Left lung (tissue), 14 donors: Measurements from ENCODE around the gene KRTAP5-3. TPM values are rescaled to one million over a fixed set of nuclear protein-coding genes. Genes with fewer than 3 reads are reported as not detected.
A peak's percentile ranks its signal among the peaks of the same experiment; 100 is the strongest.

Source experiments
- ATAC-seq: fragments of 200-7000 bp; cut with Tn5 transposase; one replicate; pipeline ENCODE4 v1.9.1; 2020; ENCODE audit warnings: moderate library complexity
- DNase-seq, 4 donors: peaks; one replicate each; pipeline ENCODE4 v3.0.0-alpha.2; 2013 to 2020
- H3K27ac ChIP-seq, 2 donors: fragments of 200-600 bp; sonication (generic) in 1 of 2; one replicate each; pipeline versions ENCODE4 v1.5.0 to v1.8.0; 2020 to 2021
- H3K27me3 ChIP-seq, 2 donors: fragments of 200-600 bp; sonication (generic) in 1 of 2; one replicate each; pipeline versions ENCODE4 v1.5.0 to v1.8.0; 2020 to 2021
- H3K36me3 ChIP-seq, 2 donors: fragments of 200-600 bp; sonication (generic) in 1 of 2; one replicate each; pipeline versions ENCODE4 v1.5.0 to v1.8.0; 2020 to 2021
- H3K4me1 ChIP-seq, 2 donors: fragments of 200-600 bp; one replicate each; pipeline ENCODE4 v1.8.0; 2021
- H3K4me3 ChIP-seq, 2 donors: fragments of 200-600 bp; sonication (generic) in 1 of 2; one replicate each; pipeline versions ENCODE4 v1.5.0 to v1.8.0; 2020 to 2021; ENCODE audit warnings: mild to moderate bottlenecking in 1 of 2
- H3K9me3 ChIP-seq, 2 donors: fragments of 200-600 bp; sonication (generic) in 1 of 2; one replicate each; pipeline versions ENCODE4 v1.5.0 to v1.8.0; 2020 to 2021
- intact Hi-C, 2 donors: fragments of 100-400 bp; cut with DNase I; formaldehyde crosslinking; loops; one replicate each; pipeline versions ENCODE4 v1.11.2 to v1.14.2; 2022
- long read RNA-seq, 12 donors: library from polyadenylated mRNA in 2 of 12; unstranded in 2 of 12; transcript quantifications; one replicate each; pipeline ENCODE4 v2.0.0 and lab custom pipeline, GENCODE V29; 2019 to 2026
- polyA plus RNA-seq, 6 donors: library from polyadenylated mRNA; unstranded; fragments of 120-200 nt; gene quantifications; one replicate each; pipeline ENCODE4 v1.2.1, GENCODE V29; 2013; ENCODE audit not compliant: insufficient read length in 6 of 6
- total RNA-seq, 2 donors: library from RNA; stranded (reverse); fragmentation: NEBNext Ultra II Directional; extraction: Animal tissue kit (Norgen Biotek cat#: 25700); gene quantifications; one replicate each; pipeline ENCODE4 v1.2.1, GENCODE V29; 2021
- TF ChIP-seq, protein P1 (sequence below), 2 donors: fragments of 200-600 bp; sonication (generic) in 1 of 2; IDR thresholded peaks; one replicate each; pipeline versions ENCODE4 v1.5.0 to v1.8.0; 2021; ENCODE audit warnings: antibody characterized with exemption in 2 of 2
- donor health status: DM: no; HTN: yes; CAD: no.
- donor health status: DM: no; HTN: no; CAD: no.

The KRTAP5-3 gene
- total RNA-seq: not detected
- not detected for polyA plus RNA-seq
- long read RNA-seq, donor 1: 0 reads
- long read RNA-seq, donor 2: 0 reads
- long read RNA-seq, donor 3: 0 reads
- long read RNA-seq, donor 4: 0 reads
- long read RNA-seq, donor 5: 0 reads
- long read RNA-seq, donor 6: 0 reads
- long read RNA-seq, donor 7: 0 reads
- long read RNA-seq, donor 8: 0 reads
- long read RNA-seq, donor 9: 0 reads
- long read RNA-seq, donor 10: 0 reads
- long read RNA-seq, donor 11: 0 reads
- long read RNA-seq, donor 12: 0 reads

DNA sequence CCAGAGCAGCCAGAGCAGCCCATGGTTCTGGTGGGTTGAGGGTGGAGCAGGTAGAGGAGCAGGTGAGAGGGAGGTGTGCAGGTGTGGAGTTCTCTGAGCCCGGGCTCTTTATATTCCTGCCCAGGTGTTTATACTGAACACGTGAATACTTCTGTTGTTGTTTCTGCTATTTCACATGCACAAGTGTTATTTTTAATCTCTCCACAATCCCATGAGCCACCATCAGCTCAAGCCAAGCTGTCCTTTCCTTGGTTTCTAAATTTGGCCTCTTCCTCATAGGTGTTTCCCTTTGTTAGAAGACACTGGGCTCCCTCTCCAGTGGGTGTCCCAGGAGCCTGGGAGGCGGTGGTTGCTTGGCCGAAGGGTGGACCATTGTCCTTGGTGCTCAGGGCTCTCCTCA, at the start of gene KRTAP5-3:
Gene KRTAP5-3 (minus strand): TSS at position 101 of the 400 bp plus-strand sequence. CDS start 78 bp downstream, at position 23.
- no peak for ATAC-seq
- Histone ChIP-seq H3K36me3 (no peaks in the 10 kb centered on the region), H3K4me3 (no peak within 1 kb of the TSS), H3K4me1 (no peaks in the 10 kb centered on the region), H3K27me3 (peaks cover 0 to 52% of the 10 kb centered on the region in 2 donors), H3K27ac (no peak within 1 kb of the TSS), H3K9me3 (no peaks in the 10 kb centered on the region)
- no peak for DNase-seq
- TF ChIP-seq, protein P1, sequence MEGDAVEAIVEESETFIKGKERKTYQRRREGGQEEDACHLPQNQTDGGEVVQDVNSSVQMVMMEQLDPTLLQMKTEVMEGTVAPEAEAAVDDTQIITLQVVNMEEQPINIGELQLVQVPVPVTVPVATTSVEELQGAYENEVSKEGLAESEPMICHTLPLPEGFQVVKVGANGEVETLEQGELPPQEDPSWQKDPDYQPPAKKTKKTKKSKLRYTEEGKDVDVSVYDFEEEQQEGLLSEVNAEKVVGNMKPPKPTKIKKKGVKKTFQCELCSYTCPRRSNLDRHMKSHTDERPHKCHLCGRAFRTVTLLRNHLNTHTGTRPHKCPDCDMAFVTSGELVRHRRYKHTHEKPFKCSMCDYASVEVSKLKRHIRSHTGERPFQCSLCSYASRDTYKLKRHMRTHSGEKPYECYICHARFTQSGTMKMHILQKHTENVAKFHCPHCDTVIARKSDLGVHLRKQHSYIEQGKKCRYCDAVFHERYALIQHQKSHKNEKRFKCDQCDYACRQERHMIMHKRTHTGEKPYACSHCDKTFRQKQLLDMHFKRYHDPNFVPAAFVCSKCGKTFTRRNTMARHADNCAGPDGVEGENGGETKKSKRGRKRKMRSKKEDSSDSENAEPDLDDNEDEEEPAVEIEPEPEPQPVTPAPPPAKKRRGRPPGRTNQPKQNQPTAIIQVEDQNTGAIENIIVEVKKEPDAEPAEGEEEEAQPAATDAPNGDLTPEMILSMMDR (IDR thresholded peaks at IDR 0.05): no peak
- intact Hi-C loops: no loop called here

- TF ChIP-seq, protein P1 (IDR thresholded peaks at IDR 0.05): no peak
- Histone ChIP-seq H3K27ac (no peak overlapping the region), H3K4me1 (peaks cover 0 to 5% of the 10 kb centered on the region in 2 donors), H3K9me3 (no peaks in the 10 kb centered on the region), H3K36me3 (no peaks in the 10 kb centered on the region), H3K27me3 (peaks cover 0 to 57% of the 10 kb centered on the region in 2 donors), H3K4me3 (no peak overlapping the region)
- DNase-seq (peak in 2 of 4 donors; percentile 5 to 16), ATAC-seq (no peak)
- intact Hi-C loops: loop anchor here in 1 of 2 donors (10.0 kb wide), 1 partner anchor 178 kb away; the partner anchor contains the start of genes SYT8 and TNNI2
Observed at GRCh38 chr11:1656670-1657069, 48.4 kb upstream of the KRTAP5-3 start.

DNA sequence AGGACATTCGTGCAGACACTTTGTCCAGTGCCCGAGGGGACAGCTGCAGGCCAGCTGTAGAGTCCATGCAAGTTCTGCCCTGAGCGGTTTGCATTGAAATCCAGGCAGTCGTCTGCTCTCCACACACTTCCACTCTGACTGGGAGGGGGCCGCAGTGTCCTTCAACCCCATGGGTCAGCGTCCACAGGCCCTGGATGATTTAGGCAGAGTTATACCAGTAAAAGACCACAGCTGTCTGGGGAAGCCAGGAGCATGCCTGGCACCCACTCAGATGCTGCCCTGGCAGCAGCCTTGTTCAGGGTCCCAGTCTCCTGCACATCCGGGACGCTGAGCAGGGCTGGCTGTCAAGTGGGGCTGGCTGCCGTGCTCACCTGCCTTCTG, 47.8 kb upstream of the KRTAP5-3 start:
- ATAC-seq: no peak
- Histone ChIP-seq H3K9me3 (no peaks in the 10 kb centered on the region), H3K4me3 (no peak overlapping the region), H3K36me3 (no peaks in the 10 kb centered on the region), H3K27ac (no peak overlapping the region), H3K27me3 (peaks cover 0 to 57% of the 10 kb centered on the region in 2 donors), H3K4me1 (peaks cover 0 to 5% of the 10 kb centered on the region in 2 donors)
- peak in 1 of 4 donors; percentile 14 for DNase-seq
- TF ChIP-seq, protein P1 (IDR thresholded peaks at IDR 0.05): no peak
- intact Hi-C loops: loop anchor here in 1 of 2 donors (10.0 kb wide), 1 partner anchor 179 kb away; the partner anchor contains the start of genes SYT8 and TNNI2

- intact Hi-C loops: loop anchor here in 1 of 2 donors (10.0 kb wide), 1 partner anchor 179 kb away; the partner anchor contains the start of genes SYT8 and TNNI2
- no peak overlapping the region for H3K27ac ChIP-seq
- ATAC-seq (no peak), DNase-seq (peak in 2 of 4 donors; percentile 14 to 70)
- H3K9me3 ChIP-seq: no peaks in the 10 kb centered on the region
- H3K36me3 ChIP-seq: no peaks in the 10 kb centered on the region
- H3K4me3 ChIP-seq: no peak overlapping the region
- H3K27me3 ChIP-seq: peaks cover 0 to 57% of the 10 kb centered on the region in 2 donors
- peaks cover 0 to 5% of the 10 kb centered on the region in 2 donors for H3K4me1 ChIP-seq
- TF ChIP-seq, protein P1 (IDR thresholded peaks at IDR 0.05): no peak
Observed at GRCh38 chr11:1655168-1656060, 47.2 kb upstream of the KRTAP5-3 start.
